Left ventricle myocardium inferior (tissue), 1 donor: ENCODE measurements around the gene C2CD2. TPM values are rescaled to one million over a fixed set of nuclear protein-coding genes. Genes with fewer than 3 reads are reported as not detected.

ENCODE experiments used
- DNase-seq: peaks from one replicate; pipeline ENCODE4 v3.0.0-alpha.2; 2020
- H3K27ac ChIP-seq: fragments of 200-600 bp; replicated peaks from 2 replicates; pipeline ENCODE4 v1.8.0; 2021
- H3K27me3 ChIP-seq: fragments of 200-600 bp; 2 replicates; pipeline ENCODE4 v1.8.0; 2021; ENCODE audit warnings: low read depth
- H3K36me3 ChIP-seq: fragments of 200-600 bp; 2 replicates; pipeline ENCODE4 v1.8.0; 2021
- H3K4me1 ChIP-seq: fragments of 200-600 bp; 2 replicates; pipeline ENCODE4 v1.8.0; 2021
- H3K4me3 ChIP-seq: fragments of 200-600 bp; 2 replicates; pipeline ENCODE4 v1.8.0; 2021; ENCODE audit warnings: mild to moderate bottlenecking, moderate library complexity
- H3K9me3 ChIP-seq: fragments of 200-600 bp; replicated peaks from 2 replicates; pipeline ENCODE4 v1.8.0; 2021
- CTCF ChIP-seq: fragments of 200-600 bp; IDR thresholded peaks from 2 replicates; pipeline ENCODE4 v1.8.0; 2021; ENCODE audit warnings: antibody characterized with exemption, mild to moderate bottlenecking, borderline replicate concordance
- intact Hi-C: fragments of 100-400 bp; cut with micrococcal nuclease; formaldehyde crosslinking; loops from one replicate; pipeline ENCODE4 v1.11.0; 2022
- total RNA-seq: library from RNA; stranded (reverse); fragmentation: NEBNext Ultra II Directional; extraction: Animal tissue kit (Norgen Biotek cat#: 25700); gene quantifications from one replicate; pipeline ENCODE4 v1.2.1, GENCODE V29; 2021
- donor health status: DM: no; HTN: yes; CAD: no; lungs with severe emphysema.

Gene C2CD2
- total RNA-seq, 1 donor from 2014 or later: 5.9 TPM

- Histone ChIP-seq H3K9me3 (no peaks in the 10 kb centered on the region), H3K27ac (no peak overlapping the region), H3K4me3 (no peak overlapping the region), H3K36me3 (peaks cover 31% of the 10 kb centered on the region), H3K27me3 (no peaks in the 10 kb centered on the region), H3K4me1 (peaks cover 3% of the 10 kb centered on the region)
- DNase-seq: no peak
- intact Hi-C loops: no loop called here
- TF ChIP-seq CTCF: no peak
These were observed 58.8 kb downstream of the C2CD2 start for GRCh38 chr21:41894922-41895557.

DNA sequence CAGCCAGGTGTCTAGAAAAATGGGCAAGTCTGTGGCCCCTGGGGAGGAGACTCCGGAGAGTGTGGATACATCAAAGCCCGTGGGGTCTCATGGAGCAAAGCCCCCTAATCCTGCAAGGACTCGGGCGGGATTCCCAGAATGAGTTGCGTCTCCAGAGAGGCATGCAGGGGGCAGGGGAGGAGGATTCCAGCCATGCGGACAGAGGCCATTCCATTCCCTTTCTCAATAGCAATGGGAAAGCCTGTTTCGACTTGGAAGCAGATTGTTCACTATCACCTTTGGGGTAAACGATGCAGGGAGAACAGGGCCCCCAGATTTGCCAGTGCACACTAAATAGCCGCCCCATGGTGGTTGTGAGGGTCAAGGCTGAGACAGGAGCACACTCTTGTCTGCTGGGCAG, 59.3 kb downstream of the C2CD2 start:
- no peaks in the 10 kb centered on the region for H3K27me3 ChIP-seq
- no peaks in the 10 kb centered on the region for H3K9me3 ChIP-seq
- TF ChIP-seq CTCF: no peak
- peaks cover 3% of the 10 kb centered on the region for H3K4me1 ChIP-seq
- no peak overlapping the region for H3K27ac ChIP-seq
- no peak overlapping the region for H3K4me3 ChIP-seq
- no peak for DNase-seq
- peaks cover 30% of the 10 kb centered on the region for H3K36me3 ChIP-seq
- intact Hi-C loops: no loop called here

DNA sequence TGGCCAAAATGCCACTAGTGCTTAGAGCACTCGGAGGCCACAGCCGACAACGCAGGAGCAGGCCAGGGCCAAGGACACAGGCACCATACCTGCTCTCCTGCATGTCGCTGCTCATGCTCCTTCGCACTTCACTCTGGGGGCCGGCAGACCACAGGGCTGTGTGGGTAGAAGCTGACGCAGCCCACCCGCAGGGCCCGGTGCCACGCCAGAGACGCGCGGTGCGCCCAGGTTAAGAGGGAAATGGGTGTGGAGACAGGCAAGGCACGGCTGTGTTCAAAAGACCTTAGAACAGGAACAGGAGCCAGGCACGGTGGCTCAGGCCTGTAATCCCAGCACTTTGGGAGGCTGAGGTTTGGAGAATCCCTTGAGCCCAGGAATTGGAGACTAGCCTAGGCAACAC, 61.1 kb downstream of the C2CD2 start:
- H3K27ac ChIP-seq: no peak overlapping the region
- H3K36me3 ChIP-seq: peaks cover 24% of the 10 kb centered on the region
- no peak overlapping the region for H3K4me3 ChIP-seq
- peaks cover 3% of the 10 kb centered on the region for H3K4me1 ChIP-seq
- H3K27me3 ChIP-seq: no peaks in the 10 kb centered on the region
- no peak for DNase-seq
- no peaks in the 10 kb centered on the region for H3K9me3 ChIP-seq
- intact Hi-C loops: no loop called here
- TF ChIP-seq CTCF: no peak

DNA sequence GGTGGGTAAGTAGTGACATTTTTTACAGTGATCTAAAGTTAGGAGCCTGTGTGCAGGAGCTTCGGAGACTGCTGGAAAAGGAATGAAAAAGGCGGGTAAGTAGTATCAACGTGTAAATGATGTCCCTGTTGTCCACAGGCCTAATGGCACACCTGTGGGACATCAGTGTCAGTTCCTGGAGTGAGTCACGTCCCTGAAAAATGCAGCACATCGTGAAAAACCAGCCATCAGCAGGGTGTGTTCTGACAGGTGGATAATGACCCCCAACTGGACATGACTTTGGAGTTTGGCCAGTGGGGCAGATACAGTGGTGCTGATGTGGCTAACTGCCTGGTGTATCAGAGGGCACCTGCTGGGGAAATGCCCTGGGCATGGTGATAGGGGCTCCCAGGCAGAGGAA, 62.7 kb downstream of the C2CD2 start:
- Histone ChIP-seq H3K27me3 (no peaks in the 10 kb centered on the region), H3K4me3 (no peak overlapping the region), H3K4me1 (no peaks in the 10 kb centered on the region), H3K27ac (no peak overlapping the region), H3K9me3 (no peaks in the 10 kb centered on the region), H3K36me3 (peaks cover 24% of the 10 kb centered on the region)
- no peak for TF ChIP-seq CTCF
- DNase-seq: no peak
- intact Hi-C loops: no loop called here

- H3K9me3 ChIP-seq: no peaks in the 10 kb centered on the region
- no peak for TF ChIP-seq CTCF
- no peak for DNase-seq
- H3K4me3 ChIP-seq: no peak overlapping the region
- no peaks in the 10 kb centered on the region for H3K27me3 ChIP-seq
- no peak overlapping the region for H3K27ac ChIP-seq
- peaks cover 18% of the 10 kb centered on the region for H3K36me3 ChIP-seq
- intact Hi-C loops: no loop called here
- H3K4me1 ChIP-seq: no peaks in the 10 kb centered on the region
These were observed 63.5 kb downstream of the C2CD2 start for GRCh38 chr21:41890355-41890754.
